Bronchial epithelial cell (primary cell): ENCODE data around the gene LSP1. TPM values are rescaled to one million over a fixed set of nuclear protein-coding genes. Genes with fewer than 3 reads are reported as not detected.

Source experiments
- DNase-seq: peaks from one replicate; pipeline ENCODE4 v3.0.0-alpha.2; 2010; ENCODE audit warnings: low read depth
- FAIRE-seq: peaks from 2 replicates; lab custom pipeline; 2011; peaks lifted over from hg19 to GRCh38; lab: Jason Lieb, UNC
- H3K27me3 ChIP-seq: 2 replicates; pipeline ENCODE4 v1.5.1; 2011; ENCODE audit warnings: low read length; ENCODE audit not compliant: control insufficient read depth, insufficient read depth
- H3K36me3 ChIP-seq: 2 replicates; pipeline ENCODE4 v1.5.1; 2011; ENCODE audit warnings: low read length; ENCODE audit not compliant: control insufficient read depth, insufficient read depth
- H3K4me3 ChIP-seq: 2 replicates; pipeline ENCODE4 v1.5.1; 2011; ENCODE audit warnings: mild to moderate bottlenecking, low read depth, low read length, control low read depth
- total RNA-seq: library from RNA; depleted of rRNA; stranded (reverse); fragments of >200 nt; gene quantifications from 2 replicates; pipeline ENCODE4 v1.2.1, GENCODE V29; 2014
- TF ChIP-seq, protein P1 (sequence below): IDR thresholded peaks from 2 replicates; pipeline ENCODE4 v1.5.1; 2011; ENCODE audit warnings: mild to moderate bottlenecking, moderate library complexity, low read length, control low read depth, inconsistent platforms; ENCODE audit not compliant: insufficient read depth, severe bottlenecking

The LSP1 gene
- total RNA-seq, 1 donor from 2014 or later, result 0.26 TPM

DNA sequence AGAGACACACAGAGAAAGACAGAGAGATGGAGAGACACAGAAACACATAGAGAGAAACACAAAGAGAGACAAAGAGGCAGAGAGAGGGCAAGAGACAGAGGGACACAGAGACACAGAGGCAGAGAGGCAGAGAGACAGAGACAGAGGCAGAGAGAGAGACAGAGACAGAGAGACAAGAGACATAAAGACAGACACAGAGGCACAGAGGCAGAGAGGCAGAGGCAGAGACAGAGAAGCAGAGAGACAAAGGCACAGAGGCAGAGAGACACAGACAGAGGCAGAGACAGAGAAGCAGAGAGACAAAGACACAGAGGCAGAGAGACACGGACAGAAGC is 7.8 kb upstream of the LSP1 start:
- H3K36me3 ChIP-seq, result no peaks in the 10 kb centered on the region
- no peak for DNase-seq
- no peaks in the 10 kb centered on the region for H3K27me3 ChIP-seq
- H3K4me3 ChIP-seq, result no peak overlapping the region
- TF ChIP-seq, protein P1, sequence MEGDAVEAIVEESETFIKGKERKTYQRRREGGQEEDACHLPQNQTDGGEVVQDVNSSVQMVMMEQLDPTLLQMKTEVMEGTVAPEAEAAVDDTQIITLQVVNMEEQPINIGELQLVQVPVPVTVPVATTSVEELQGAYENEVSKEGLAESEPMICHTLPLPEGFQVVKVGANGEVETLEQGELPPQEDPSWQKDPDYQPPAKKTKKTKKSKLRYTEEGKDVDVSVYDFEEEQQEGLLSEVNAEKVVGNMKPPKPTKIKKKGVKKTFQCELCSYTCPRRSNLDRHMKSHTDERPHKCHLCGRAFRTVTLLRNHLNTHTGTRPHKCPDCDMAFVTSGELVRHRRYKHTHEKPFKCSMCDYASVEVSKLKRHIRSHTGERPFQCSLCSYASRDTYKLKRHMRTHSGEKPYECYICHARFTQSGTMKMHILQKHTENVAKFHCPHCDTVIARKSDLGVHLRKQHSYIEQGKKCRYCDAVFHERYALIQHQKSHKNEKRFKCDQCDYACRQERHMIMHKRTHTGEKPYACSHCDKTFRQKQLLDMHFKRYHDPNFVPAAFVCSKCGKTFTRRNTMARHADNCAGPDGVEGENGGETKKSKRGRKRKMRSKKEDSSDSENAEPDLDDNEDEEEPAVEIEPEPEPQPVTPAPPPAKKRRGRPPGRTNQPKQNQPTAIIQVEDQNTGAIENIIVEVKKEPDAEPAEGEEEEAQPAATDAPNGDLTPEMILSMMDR, result no peak
- FAIRE-seq, result no peak

DNA sequence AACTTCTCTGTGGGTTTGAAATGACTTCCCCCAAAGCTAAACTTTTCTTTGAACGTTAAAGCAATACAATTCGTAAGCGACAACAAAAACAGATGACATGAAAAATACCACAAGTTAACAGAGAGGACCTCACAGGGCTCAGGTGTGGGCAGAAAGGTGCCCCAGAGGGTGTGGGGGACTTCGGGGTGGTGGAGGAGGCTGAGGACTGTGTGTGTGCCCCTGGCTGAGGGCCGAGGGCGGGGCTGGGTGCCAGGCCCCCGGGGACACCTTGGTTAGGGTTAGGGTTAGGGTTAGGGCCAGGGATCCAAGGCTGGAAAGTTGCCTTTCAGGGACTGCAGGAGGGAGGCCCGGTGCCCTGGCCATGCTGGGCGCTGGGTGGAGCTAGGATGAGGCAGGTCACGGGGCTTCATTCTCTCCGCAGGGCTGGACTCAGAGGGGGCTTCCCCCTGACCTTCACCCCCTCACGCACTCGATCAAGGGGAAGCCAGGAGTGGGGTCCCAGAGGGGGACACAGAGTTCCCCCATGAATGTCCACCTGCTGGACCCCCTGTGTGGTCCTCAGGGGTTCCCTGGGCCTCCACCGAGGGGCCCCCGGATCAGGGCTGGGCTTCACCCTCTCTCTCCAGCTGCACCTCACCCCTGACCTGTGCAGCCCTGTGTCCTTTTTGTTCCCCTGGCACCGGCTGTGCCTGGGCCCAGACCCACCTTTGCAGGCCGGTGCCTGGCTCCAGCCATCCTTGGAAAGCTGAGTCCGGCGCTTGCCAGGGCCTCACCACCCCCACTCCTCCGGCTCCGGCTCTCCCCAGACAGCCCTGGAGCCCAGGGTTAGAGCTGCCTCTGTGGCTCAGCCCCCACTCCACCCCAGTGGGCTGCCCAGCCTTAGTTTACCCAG is 7.1 kb upstream of the LSP1 start:
- FAIRE-seq (no peak), DNase-seq (no peak)
- no peaks in the 10 kb centered on the region for H3K36me3 ChIP-seq
- no peaks in the 10 kb centered on the region for H3K27me3 ChIP-seq
- TF ChIP-seq, protein P1, result no peak
- no peak overlapping the region for H3K4me3 ChIP-seq

DNA sequence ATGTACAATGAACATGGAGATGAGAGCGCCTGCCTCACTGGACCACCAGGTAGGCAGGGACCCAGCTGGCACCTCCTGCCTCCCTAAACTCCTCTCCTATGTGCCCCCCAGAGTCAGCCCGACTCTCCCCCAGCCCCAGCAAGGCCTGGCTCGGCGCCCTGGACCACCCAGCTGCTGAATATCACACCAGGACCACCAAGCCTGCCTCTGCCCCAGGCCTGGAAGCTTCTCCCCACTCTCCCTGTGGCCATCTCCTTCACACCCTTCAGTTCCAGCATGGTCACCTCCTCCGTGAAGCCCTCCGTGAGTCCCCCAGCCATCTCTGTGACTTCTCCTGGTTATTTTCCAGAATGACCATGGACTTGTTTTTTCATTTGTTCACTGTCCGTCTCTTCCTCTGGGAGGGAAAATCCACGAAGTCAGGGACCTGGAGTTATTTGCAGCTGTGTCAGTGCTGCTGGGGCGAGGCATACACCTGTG is 6.4 kb upstream of the LSP1 start:
- no peak overlapping the region for H3K4me3 ChIP-seq
- TF ChIP-seq, protein P1, result no peak
- FAIRE-seq (no peak), DNase-seq (no peak)
- no peaks in the 10 kb centered on the region for H3K36me3 ChIP-seq
- no peaks in the 10 kb centered on the region for H3K27me3 ChIP-seq

DNA sequence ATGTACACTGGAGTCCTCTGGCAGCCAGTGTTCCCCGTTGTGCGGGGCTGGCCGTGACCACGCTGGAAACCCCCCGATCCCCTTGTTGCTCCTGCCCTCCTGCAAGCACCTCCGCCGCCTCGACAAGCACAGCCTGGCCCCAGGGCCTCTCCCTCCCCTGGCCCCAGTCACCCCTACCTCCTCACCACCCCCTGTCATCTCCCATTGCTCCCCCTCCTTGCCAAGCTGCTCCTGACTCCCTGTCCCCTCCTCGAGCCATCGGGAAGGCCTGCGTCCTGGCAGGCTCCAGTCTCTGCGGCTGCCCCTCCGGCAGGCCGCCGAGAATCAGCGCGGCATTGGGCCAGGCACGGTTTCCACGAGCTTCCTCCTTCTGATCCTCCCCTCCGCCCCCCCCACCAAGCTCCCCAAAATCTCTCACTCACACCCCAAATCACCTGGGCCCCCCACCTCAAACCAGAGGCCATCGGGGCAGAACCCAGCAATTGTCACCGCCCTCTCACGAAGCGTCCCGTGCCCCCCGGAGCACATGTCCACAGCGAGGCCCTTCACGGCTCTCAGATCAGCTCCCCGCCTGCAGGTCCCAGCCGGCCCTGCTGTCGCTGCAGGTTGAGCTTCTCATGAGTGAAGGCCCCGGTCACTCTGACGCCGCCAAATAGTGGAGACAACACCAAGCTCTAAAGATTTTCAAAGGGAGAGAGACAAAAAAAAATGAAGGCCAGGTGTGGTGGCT is 5.7 kb upstream of the LSP1 start:
- TF ChIP-seq, protein P1, result no peak
- no peak overlapping the region for H3K4me3 ChIP-seq
- no peaks in the 10 kb centered on the region for H3K27me3 ChIP-seq
- H3K36me3 ChIP-seq, result no peaks in the 10 kb centered on the region
- DNase-seq, result no peak
- FAIRE-seq, result no peak

DNA sequence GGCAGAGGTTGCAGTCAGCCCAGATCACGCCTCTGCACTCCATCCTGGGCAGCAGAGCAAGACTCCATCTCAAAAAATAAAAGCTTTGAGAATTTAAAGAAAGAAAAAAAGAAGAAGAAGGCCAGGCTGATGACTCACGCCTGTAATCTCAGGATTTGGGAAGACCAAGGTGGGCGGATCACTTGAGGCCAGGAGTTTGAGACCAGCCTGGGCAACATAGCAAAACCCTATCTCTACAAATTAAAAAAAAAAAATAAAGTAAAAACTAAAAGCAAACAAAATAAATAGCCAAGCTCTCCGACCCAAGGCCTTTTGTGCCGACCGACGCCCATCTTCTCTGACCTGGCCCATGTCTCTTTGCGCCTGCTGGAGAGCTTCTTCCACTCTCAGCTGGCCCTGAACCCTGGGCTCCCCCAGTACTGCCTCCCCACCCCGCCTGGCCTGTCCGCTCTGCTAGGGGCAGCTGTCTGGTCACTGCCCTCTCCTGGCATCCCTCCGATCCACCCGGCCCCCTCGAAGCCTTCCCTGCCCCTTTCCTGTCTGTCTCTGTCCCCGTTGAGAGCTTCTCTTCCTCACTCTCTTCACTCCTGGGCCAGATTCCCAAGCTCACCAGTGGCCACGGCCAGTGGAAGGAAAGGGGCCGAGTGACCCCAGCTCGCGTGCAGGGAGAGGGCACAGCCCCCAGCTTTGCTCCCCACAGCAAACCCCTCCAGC is 4.8 kb upstream of the LSP1 start:
- peaks cover 4% of the 10 kb centered on the region for H3K27me3 ChIP-seq
- no peak for FAIRE-seq

More for the DNA sequence above, 4.8 kb upstream of the LSP1 start:
- Histone ChIP-seq H3K4me3 (no peak overlapping the region), H3K36me3 (no peaks in the 10 kb centered on the region)
- TF ChIP-seq, protein P1, result no peak
- no peak for DNase-seq
